HPDE6-E6E7 (cell line): ENCODE results near the gene GPX3.
A peak's percentile ranks its signal among the peaks of the same experiment; 100 is the strongest.

Source experiments
- DNase-seq: peaks from one replicate; pipeline ENCODE4 v3.0.0; 2011; ENCODE audit warnings: missing footprints; ENCODE audit errors: extremely low spot score

The GPX3 gene

GRCh38 chr5:151020304-151021110 is at the start of gene GPX3:
Gene GPX3, plus strand, starts transcription at chr5:151020591. Its CDS starts 64 bp downstream, at chr5:151020655.
- DNase-seq: peak; percentile 60

GRCh38 chr5:150978590-150978989 is 41.8 kb upstream of the GPX3 start:
- no peak for DNase-seq

- DNase-seq: no peak
Measured at GRCh38 chr5:150987746-150988145, 32.6 kb upstream of the GPX3 start.

GRCh38 chr5:150989695-150990094 is 30.7 kb upstream of the GPX3 start:
- no peak for DNase-seq

- DNase-seq: no peak
Measured at GRCh38 chr5:150992705-150993104, 27.7 kb upstream of the GPX3 start.

- DNase-seq: no peak
Measured at GRCh38 chr5:150993422-150993821, 27.0 kb upstream of the GPX3 start.

- DNase-seq: no peak
Measured at GRCh38 chr5:150993826-150994412, 26.5 kb upstream of the GPX3 start.

GRCh38 chr5:150999704-151000442 is 20.5 kb upstream of the GPX3 start:
- no peak for DNase-seq

GRCh38 chr5:151001436-151001835 is 19.0 kb upstream of the GPX3 start:
- no peak for DNase-seq

GRCh38 chr5:151002250-151002649 is 18.1 kb upstream of the GPX3 start:
- DNase-seq: peak; percentile 51

- no peak for DNase-seq
Measured at GRCh38 chr5:151002681-151003502, 17.5 kb upstream of the GPX3 start.

GRCh38 chr5:151003503-151003860 is 16.9 kb upstream of the GPX3 start:
- no peak for DNase-seq

GRCh38 chr5:151004499-151004898 is 15.9 kb upstream of the GPX3 start:
- DNase-seq: no peak

- DNase-seq: no peak
Measured at GRCh38 chr5:151005187-151005949, 15.0 kb upstream of the GPX3 start.

- DNase-seq: no peak
Measured at GRCh38 chr5:151005950-151006576, 14.3 kb upstream of the GPX3 start.

- no peak for DNase-seq
Measured at GRCh38 chr5:151006704-151007334, 13.6 kb upstream of the GPX3 start.

GRCh38 chr5:151007430-151008209 is 12.8 kb upstream of the GPX3 start:
- DNase-seq: no peak

- no peak for DNase-seq
Measured at GRCh38 chr5:151008210-151008491, 12.2 kb upstream of the GPX3 start.

- DNase-seq: no peak
Measured at GRCh38 chr5:151008906-151009305, 11.5 kb upstream of the GPX3 start.

- DNase-seq: no peak
Measured at GRCh38 chr5:151012862-151013261, 7.5 kb upstream of the GPX3 start.
